Smooth muscle cell of the brain vasculature (primary cell): ENCODE data around the gene DDX27.
"Not testable (repeated sequence)": the region's sequence is repeated elsewhere in the genome, so short reads cannot be mapped to it uniquely, and the experiment has no call there.

ENCODE experiments used
- DNase-seq: peaks from one replicate; pipeline ENCODE4 v3.0.0-alpha.2; 2012; ENCODE audit warnings: low read depth, low spot score

Gene DDX27

DNA sequence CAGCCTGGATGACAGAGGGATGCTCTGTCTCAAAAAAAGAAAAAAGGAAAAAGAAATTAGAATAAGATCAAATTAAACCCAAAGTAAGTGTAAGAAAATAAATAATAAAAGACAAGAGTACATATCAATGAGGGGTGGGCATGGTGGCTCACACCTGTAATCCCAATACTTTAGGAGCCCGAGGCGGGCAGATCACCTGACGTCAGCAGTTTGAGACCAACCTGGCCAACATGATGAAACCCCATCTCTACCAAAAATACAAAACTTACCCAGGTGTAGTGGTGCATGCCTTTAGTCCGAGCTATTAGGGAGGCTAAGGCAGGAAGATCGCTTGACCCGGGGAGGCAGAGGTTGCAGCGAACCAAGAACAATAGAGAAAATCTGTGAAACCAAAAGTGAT lies 16.2 kb upstream of the DDX27 start:
- no peak for DNase-seq

DNA sequence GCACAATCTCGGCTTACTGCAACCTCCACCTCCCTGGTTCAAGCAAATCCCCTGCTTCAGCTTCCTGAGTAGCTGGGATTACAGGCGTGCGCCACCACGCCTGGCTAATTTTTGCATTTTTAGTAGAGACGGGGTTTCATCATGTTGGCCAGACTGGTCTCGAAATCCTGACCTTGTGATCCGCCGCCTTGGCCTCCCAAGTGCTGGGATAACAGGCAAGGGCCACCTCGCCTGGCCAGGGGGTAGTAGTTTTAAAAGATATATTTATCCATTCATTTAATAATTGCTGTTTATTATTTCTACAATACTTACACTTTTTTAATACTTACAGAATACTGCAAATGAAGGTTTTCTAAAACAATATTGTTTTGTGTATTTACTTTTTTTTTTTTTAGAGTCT lies 15.5 kb upstream of the DDX27 start:
- no peak for DNase-seq

DNA sequence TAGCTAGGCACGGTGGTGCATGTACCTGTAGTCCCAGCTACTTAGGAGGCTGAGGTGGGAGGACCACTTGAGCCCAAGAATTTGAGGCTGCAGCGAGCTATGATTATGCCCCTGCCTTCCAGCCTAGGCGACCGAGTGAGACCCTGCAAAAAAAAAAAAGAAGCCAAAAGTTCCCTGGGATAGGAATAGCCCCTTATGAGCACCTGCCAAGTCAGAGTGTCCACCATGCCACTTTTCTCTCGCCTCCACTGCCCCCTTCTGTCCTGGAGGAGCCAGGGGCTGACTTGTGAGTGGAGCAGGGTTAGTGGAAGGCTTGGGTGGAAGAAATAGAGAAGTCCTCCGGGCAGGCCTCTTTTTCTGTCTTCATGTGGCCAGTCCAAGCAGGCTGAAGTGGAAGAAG lies 12.1 kb upstream of the DDX27 start:
- DNase-seq, result no peak

GRCh38 chr20:49210101-49210756 lies 9.0 kb upstream of the DDX27 start:
- no peak for DNase-seq

- DNase-seq, result no peak
Measured at GRCh38 chr20:49210757-49211110, 8.5 kb upstream of the DDX27 start.

- no peak for DNase-seq
Measured at GRCh38 chr20:49214571-49214970, 4.6 kb upstream of the DDX27 start.

GRCh38 chr20:49215232-49215631 lies 4.0 kb upstream of the DDX27 start:
- no peak for DNase-seq

GRCh38 chr20:49216991-49217578 lies 2.1 kb upstream of the DDX27 start:
- DNase-seq, result peak; percentile 81

DNA sequence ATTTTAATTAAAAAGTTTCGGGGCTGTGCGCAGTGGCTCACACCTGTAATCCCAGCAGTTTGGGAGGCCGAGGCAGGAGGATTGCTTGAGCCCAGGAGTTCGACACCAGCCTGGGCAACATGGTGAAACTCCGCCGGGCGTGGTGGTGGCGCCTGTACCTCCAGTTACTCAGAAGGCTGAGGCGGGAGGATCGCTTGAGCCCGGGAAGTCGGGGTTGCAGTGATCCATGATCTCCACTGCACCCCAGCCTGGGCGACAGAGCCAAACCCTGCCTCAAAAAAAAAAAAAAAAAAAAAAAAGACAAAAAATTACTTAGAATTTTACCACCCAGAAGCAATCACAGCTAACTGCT lies 501 bp upstream of the DDX27 start:
- not testable (repeated sequence) for DNase-seq

GRCh38 chr20:49219924-49220831 lies 962 bp downstream of the DDX27 start:
- DNase-seq, result no peak

GRCh38 chr20:49225896-49226295 lies 6.7 kb downstream of the DDX27 start:
- no peak for DNase-seq

GRCh38 chr20:49228676-49229075 lies 9.5 kb downstream of the DDX27 start:
- DNase-seq, result no peak

DNA sequence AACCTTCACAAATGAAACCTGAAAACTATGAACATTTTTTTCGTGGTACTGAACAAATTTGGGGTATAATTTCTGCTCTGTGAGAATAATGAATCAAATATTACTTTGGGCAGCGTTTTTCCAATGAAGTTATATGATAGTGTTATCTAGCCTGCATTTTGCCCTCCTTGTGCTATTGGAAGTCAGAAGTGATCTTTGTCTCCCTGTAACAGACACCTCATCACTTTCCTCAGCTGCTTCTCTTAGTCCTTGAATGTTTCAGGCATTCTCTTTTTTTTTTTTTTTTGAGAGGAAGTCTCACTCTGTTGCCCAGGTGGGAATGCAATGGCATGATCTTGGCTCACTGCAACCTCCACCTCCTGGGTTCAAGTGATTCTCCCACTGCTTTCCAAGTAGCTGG lies 10.2 kb downstream of the DDX27 start:
- DNase-seq, result no peak

DNA sequence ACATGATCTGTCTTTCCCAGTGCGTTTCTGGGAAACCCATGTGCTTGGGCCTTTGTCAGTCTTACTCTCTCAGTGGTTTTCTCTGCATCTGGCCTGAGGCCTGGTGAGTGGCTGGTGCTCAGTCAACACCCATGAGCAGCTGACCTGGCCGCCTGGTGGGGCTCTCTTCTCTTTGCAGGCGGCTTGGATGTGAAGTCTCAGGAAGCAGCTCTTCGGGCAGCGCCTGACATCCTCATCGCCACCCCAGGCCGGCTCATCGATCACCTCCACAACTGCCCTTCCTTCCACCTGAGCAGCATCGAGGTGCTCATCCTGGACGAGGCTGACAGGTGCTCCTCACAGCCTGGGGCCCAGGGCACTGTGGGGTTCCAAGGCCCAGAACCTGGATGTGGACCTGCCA lies 10.8 kb downstream of the DDX27 start:
- DNase-seq, result no peak

GRCh38 chr20:49230561-49231133 lies 11.4 kb downstream of the DDX27 start:
- DNase-seq, result no peak

GRCh38 chr20:49231471-49231870 lies 12.3 kb downstream of the DDX27 start:
- no peak for DNase-seq

- no peak for DNase-seq
Measured at GRCh38 chr20:49233226-49233625, 14.0 kb downstream of the DDX27 start.

DNA sequence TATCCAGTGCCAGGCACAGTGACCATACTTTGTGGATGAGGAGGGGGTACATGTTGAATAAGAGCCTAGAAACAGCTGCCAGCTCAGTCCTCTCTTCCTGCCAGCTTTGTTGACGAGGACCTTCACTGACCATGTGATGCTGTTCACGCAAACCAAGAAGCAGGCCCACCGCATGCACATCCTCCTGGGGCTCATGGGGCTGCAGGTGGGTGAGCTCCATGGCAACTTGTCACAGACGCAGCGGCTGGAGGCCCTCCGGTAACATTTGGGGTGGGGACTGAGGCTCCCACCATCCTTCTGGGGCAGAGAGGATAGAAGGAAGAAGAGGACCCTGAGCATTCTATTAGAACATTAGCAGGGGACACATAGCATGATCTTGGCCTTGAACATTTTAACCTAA lies 15.6 kb downstream of the DDX27 start:
- no peak for DNase-seq

- DNase-seq, result no peak
Measured at GRCh38 chr20:49236301-49236700, 17.1 kb downstream of the DDX27 start.

GRCh38 chr20:49237531-49237930 lies 18.3 kb downstream of the DDX27 start:
- DNase-seq, result no peak

GRCh38 chr20:49245921-49246740 lies 26.9 kb downstream of the DDX27 start:
- no peak for DNase-seq
